HCT116 (cell line): ENCODE measurements around the gene NAA11. TPM values are rescaled to one million over a fixed set of nuclear protein-coding genes. Genes with fewer than 3 reads are reported as not detected.

ENCODE experiments used
- ATAC-seq: fragments of 200-7000 bp; cut with Tn5 transposase; 2 replicates; pipeline ENCODE4 v1.9.1; 2020; ENCODE audit warnings: mild to moderate bottlenecking, moderate library complexity
- BruUV-seq: library from RNA; stranded (reverse); fragments of 400-500 nt; replicated peaks from 2 replicates; lab custom pipeline; 2021; lab: Mats Ljungman, UMichigan
- CTCF ChIA-PET: fragments of 300-600 bp; sonication (Branson Sonifier 250); formaldehyde crosslinking; loops from one replicate; lab custom pipeline; 2021; ENCODE audit warnings: antibody characterized with exemption; lab: Charles Lee
- POLR2A ChIA-PET: fragments of 300-600, 350-600 bp; sonication (Branson Sonifier 250); formaldehyde crosslinking; loops from one replicate; lab custom pipeline; 2021; ENCODE audit warnings: antibody characterized with exemption; lab: Charles Lee
- RAD21 ChIA-PET, 2 experiments: fragments of 300-600 bp; sonication (Branson Sonifier 250); formaldehyde crosslinking; loops; one replicate each; lab custom pipeline; 2023; ENCODE audit warnings: low total read pairs in 2 of 2; ENCODE audit not compliant: uncharacterized antibody in 2 of 2, unreplicated experiment in 2 of 2, low non-redundant PET in 1 of 2; lab: Charles Lee
- DNase-seq: peaks from one replicate; pipeline ENCODE4 v3.0.0-alpha.2; 2010; ENCODE audit warnings: low read depth, low spot score
- H2AFZ ChIP-seq: fragments of 200-600 bp; shearing (Covaris generic), sonication (generic); 2 replicates; pipeline ENCODE4 v1.6.1; 2017; ENCODE audit warnings: low read depth, mixed run types, mixed read lengths, antibody characterized with exemption, low read length; ENCODE audit not compliant: poor library complexity, severe bottlenecking
- H3K27ac ChIP-seq: 2 replicates; pipeline ENCODE4 v1.5.1; 2012; ENCODE audit warnings: low read depth, low read length
- H3K27me3 ChIP-seq: fragments of 200-600 bp; sonication (generic); 2 replicates; pipeline ENCODE4 v1.6.1; 2016; ENCODE audit warnings: mixed run types, low read length, mixed read lengths; ENCODE audit not compliant: insufficient read depth
- H3K36me3 ChIP-seq, 2 experiments: fragments of 200-500 bp in 1 of 2; fragments of 200-600 bp in 1 of 2; sonication (Bioruptor generic) in 1 of 2; sonication (generic) in 1 of 2; 2 replicates each; pipeline versions ENCODE4 v1.5.1 to v1.6.1; 2014 to 2016; ENCODE audit warnings: low read length in 2 of 2, inconsistent platforms in 1 of 2, mixed read lengths in 1 of 2, mixed run types in 1 of 2; ENCODE audit not compliant: insufficient read depth in 2 of 2, control insufficient read depth in 1 of 2
- H3K4me1 ChIP-seq, 2 experiments: fragments of 200-600 bp in 1 of 2; sonication (generic) in 1 of 2; 2 replicates each; pipeline versions ENCODE4 v1.5.1 to v1.6.1; 2012 to 2017; ENCODE audit warnings: low read length in 2 of 2, inconsistent platforms in 1 of 2, mild to moderate bottlenecking in 1 of 2, mixed read lengths in 1 of 2, mixed run types in 1 of 2, moderate library complexity in 1 of 2; ENCODE audit not compliant: insufficient read depth in 2 of 2, control insufficient read depth in 1 of 2
- H3K4me2 ChIP-seq: fragments of 200-600 bp; sonication (generic); 2 replicates; pipeline ENCODE4 v1.6.1; 2017; ENCODE audit warnings: mixed run types, low read length, mixed read lengths
- H3K4me3 ChIP-seq, 2 experiments: fragments of 200-600 bp in 1 of 2; sonication (generic) in 1 of 2; replicated peaks in 1 of 2; 2 replicates each; pipeline ENCODE4 v1.5.1; 2011 to 2016; ENCODE audit warnings: low read length in 2 of 2, control low read depth in 1 of 2, low read depth in 1 of 2, mild to moderate bottlenecking in 1 of 2, mixed read lengths in 1 of 2, mixed run types in 1 of 2
- H3K79me2 ChIP-seq: fragments of 200-600 bp; sonication (generic); 2 replicates; pipeline ENCODE4 v1.6.1; 2017; ENCODE audit warnings: mild to moderate bottlenecking, mixed run types, low read length, moderate library complexity, mixed read lengths; ENCODE audit not compliant: insufficient read depth
- H3K9ac ChIP-seq: fragments of 200-600 bp; sonication (generic); 2 replicates; pipeline ENCODE4 v1.6.1; 2016; ENCODE audit warnings: low read length, mixed read lengths
- H3K9me2 ChIP-seq: fragments of 200-600 bp; sonication (generic), shearing (Covaris generic); 2 replicates; pipeline ENCODE4 v1.6.1; 2017; ENCODE audit warnings: mixed run types, mild to moderate bottlenecking, moderate library complexity; ENCODE audit not compliant: insufficient read depth
- H3K9me3 ChIP-seq, 2 experiments: fragments of 200-500 bp in 1 of 2; fragments of 200-600 bp in 1 of 2; sonication (Bioruptor generic) in 1 of 2; sonication (generic) in 1 of 2; 2 replicates each; pipeline ENCODE4 v1.6.1; 2014 to 2017; ENCODE audit warnings: low read length in 2 of 2, mixed read lengths in 2 of 2, inconsistent platforms in 1 of 2, low read depth in 1 of 2, mild to moderate bottlenecking in 1 of 2, mixed run types in 1 of 2, moderate library complexity in 1 of 2; ENCODE audit not compliant: control insufficient read depth in 1 of 2, insufficient read depth in 1 of 2
- H4K20me1 ChIP-seq: fragments of 200-600 bp; sonication (generic), shearing (Covaris generic); 2 replicates; pipeline ENCODE4 v1.6.1; 2017; ENCODE audit warnings: mixed run types, mild to moderate bottlenecking, moderate library complexity; ENCODE audit not compliant: insufficient read depth
- CEBPB ChIP-seq: IDR thresholded peaks from 2 replicates; pipeline ENCODE4 v1.6.1; 2012; ENCODE audit warnings: low read depth
- EGR1 ChIP-seq: IDR thresholded peaks from 2 replicates; pipeline ENCODE4 v1.6.1; 2012; ENCODE audit warnings: low read depth
- ELF1 ChIP-seq: IDR thresholded peaks from 2 replicates; pipeline ENCODE4 v1.6.1; 2012; ENCODE audit warnings: low read depth, borderline replicate concordance
- EZH2phosphoT487 ChIP-seq: fragments of 200-600 bp; IDR thresholded peaks from 2 replicates; pipeline ENCODE4 v1.6.1; 2018; ENCODE audit warnings: antibody characterized with exemption, borderline replicate concordance
- JUND ChIP-seq: IDR thresholded peaks from 2 replicates; pipeline ENCODE4 v1.6.1; 2012
- POLR2AphosphoS5 ChIP-seq: IDR thresholded peaks from 2 replicates; pipeline ENCODE4 v1.6.1; 2011; ENCODE audit warnings: mild to moderate bottlenecking, low read depth, low read length, moderate library complexity
- REST ChIP-seq: IDR thresholded peaks from 2 replicates; pipeline ENCODE4 v1.6.1; 2012; ENCODE audit warnings: low read depth
- SIN3A ChIP-seq: IDR thresholded peaks from 2 replicates; pipeline ENCODE4 v1.6.1; 2012; ENCODE audit warnings: low read depth
- SP1 ChIP-seq: IDR thresholded peaks from 2 replicates; pipeline ENCODE4 v1.6.1; 2012; ENCODE audit warnings: low read depth
- SRF ChIP-seq: IDR thresholded peaks from 2 replicates; pipeline ENCODE4 v1.6.1; 2012; ENCODE audit warnings: low read depth
- TCF7L2 ChIP-seq: IDR thresholded peaks from 2 replicates; pipeline ENCODE4 v1.7.0; 2011; ENCODE audit warnings: borderline replicate concordance, inconsistent platforms; ENCODE audit not compliant: insufficient read depth, insufficient read length; ENCODE audit errors: extremely low read depth
- YY1 ChIP-seq: IDR thresholded peaks from 2 replicates; pipeline ENCODE4 v1.6.1; 2011; ENCODE audit warnings: low read length, low read depth, moderate library complexity, mild to moderate bottlenecking; ENCODE audit not compliant: insufficient replicate concordance; ENCODE audit errors: extremely low read depth
- ZFX ChIP-seq: fragments of 450-650 bp; IDR thresholded peaks from 2 replicates; pipeline ENCODE4 v1.6.1; 2017
- intact Hi-C: fragments of 100-400 bp; cut with micrococcal nuclease; formaldehyde crosslinking; loops from 2 replicates; pipeline ENCODE4 v1.10.0; 2022
- total RNA-seq: library from RNA; stranded (reverse); gene quantifications from one replicate; pipeline ENCODE4 v1.2.1, GENCODE V29; 2021; ENCODE audit not compliant: unreplicated experiment
- TF ChIP-seq, protein P1 (sequence below): IDR thresholded peaks from 2 replicates; pipeline ENCODE4 v1.6.1; 2011; ENCODE audit warnings: mild to moderate bottlenecking, low read length, moderate library complexity; ENCODE audit not compliant: insufficient replicate concordance; ENCODE audit errors: extremely low read depth

The NAA11 gene
- total RNA-seq, 1 experiment from 2014 or later: not detected

- TF ChIP-seq REST (no peak), ZFX (no peak), CEBPB (no peak), ELF1 (no peak), EGR1 (no peak)
Observed at GRCh38 chr4:79308137-79308536, 17.7 kb downstream of the NAA11 start (continued).

DNA sequence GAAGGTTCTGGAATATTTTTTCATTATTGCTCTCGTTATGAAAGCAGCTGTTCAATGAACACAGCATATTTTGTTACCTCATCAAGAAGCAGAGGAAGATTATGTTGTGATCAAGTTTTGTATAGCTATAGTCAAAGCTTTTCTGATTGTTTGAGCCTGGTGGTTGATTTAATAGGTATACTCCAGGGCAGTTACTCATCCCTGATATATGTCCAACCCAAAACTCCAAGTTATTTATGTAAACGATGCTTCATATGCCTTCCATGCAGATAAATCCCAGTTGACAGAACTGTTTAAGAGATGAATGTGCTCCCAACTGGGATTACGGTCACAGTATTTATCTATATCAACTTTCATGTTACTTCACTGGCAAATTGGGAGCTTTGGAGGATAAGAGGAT is 19.1 kb downstream of the NAA11 start:
- POLR2A ChIA-PET: no interaction called here
- no peak overlapping the region for H2AFZ ChIP-seq
- intact Hi-C loops: no loop called here
- RAD21 ChIA-PET: no interaction called here
- H3K9me3 ChIP-seq: no peaks in the 10 kb centered on the region
- BruUV-seq: no TSS peak
- H3K27ac ChIP-seq: no peak overlapping the region
- no peak for TF ChIP-seq SP1
- TF ChIP-seq REST: no peak
- TF ChIP-seq POLR2AphosphoS5: no peak
- TF ChIP-seq CEBPB: no peak
- no peak for TF ChIP-seq SIN3A
- no peak for TF ChIP-seq YY1
- no peak for TF ChIP-seq TCF7L2
- no peak for TF ChIP-seq EZH2phosphoT487
- no peak for TF ChIP-seq SRF
- TF ChIP-seq, protein P1, sequence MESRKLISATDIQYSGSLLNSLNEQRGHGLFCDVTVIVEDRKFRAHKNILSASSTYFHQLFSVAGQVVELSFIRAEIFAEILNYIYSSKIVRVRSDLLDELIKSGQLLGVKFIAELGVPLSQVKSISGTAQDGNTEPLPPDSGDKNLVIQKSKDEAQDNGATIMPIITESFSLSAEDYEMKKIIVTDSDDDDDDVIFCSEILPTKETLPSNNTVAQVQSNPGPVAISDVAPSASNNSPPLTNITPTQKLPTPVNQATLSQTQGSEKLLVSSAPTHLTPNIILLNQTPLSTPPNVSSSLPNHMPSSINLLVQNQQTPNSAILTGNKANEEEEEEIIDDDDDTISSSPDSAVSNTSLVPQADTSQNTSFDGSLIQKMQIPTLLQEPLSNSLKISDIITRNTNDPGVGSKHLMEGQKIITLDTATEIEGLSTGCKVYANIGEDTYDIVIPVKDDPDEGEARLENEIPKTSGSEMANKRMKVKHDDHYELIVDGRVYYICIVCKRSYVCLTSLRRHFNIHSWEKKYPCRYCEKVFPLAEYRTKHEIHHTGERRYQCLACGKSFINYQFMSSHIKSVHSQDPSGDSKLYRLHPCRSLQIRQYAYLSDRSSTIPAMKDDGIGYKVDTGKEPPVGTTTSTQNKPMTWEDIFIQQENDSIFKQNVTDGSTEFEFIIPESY: no peak
- TF ChIP-seq JUND: no peak
- DNase-seq: no peak
- no peaks in the 10 kb centered on the region for H3K4me1 ChIP-seq
- H4K20me1 ChIP-seq: no peaks in the 10 kb centered on the region
- H3K79me2 ChIP-seq: no peaks in the 10 kb centered on the region
- H3K27me3 ChIP-seq: peaks cover 6% of the 10 kb centered on the region; the same call in 1 of the 2 replicates
- no peak for ATAC-seq
- no peak overlapping the region for H3K4me2 ChIP-seq
- H3K36me3 ChIP-seq: no peaks in the 10 kb centered on the region
- no peak overlapping the region for H3K4me3 ChIP-seq
- H3K9ac ChIP-seq: no peak overlapping the region
- H3K9me2 ChIP-seq: no peaks in the 10 kb centered on the region
- CTCF ChIA-PET: no interaction called here
